ENCODE measurements around the gene PRR3. TPM values are rescaled to one million over a fixed set of nuclear protein-coding genes. Genes with fewer than 3 reads are reported as not detected.
A peak's percentile ranks its signal among the peaks of the same experiment; 100 is the strongest.

Gene PRR3
- total RNA-seq, 2 donors from 2014 or later = 4.2 to 4.7 TPM

- ATAC-seq (peak; percentile 3), DNase-seq (no peak)
- intact Hi-C loops (cut with DNase I, micrococcal nuclease) = loop anchor here in 1 of 2 donors (10.0 kb wide), 1 partner anchor 125 kb away; no protein-coding TSS in a partner anchor
These were observed 42.7 kb downstream of the PRR3 start for GRCh38 chr6:30599625-30600324.

GRCh38 chr6:30600451-30600961 is 43.4 kb downstream of the PRR3 start:
- DNase-seq = peak in 1 of 2 donors; percentile 20
- intact Hi-C loops (cut with DNase I, micrococcal nuclease) = no loop called here
- ATAC-seq = peak; percentile 7

- intact Hi-C loops (cut with DNase I, micrococcal nuclease) = no loop called here
- DNase-seq (no peak), ATAC-seq (no peak)
These were observed 44.3 kb downstream of the PRR3 start for GRCh38 chr6:30601436-30601814.

GRCh38 chr6:30601815-30602641 is 44.9 kb downstream of the PRR3 start:
- ATAC-seq = no peak
- intact Hi-C loops (cut with DNase I, micrococcal nuclease) = no loop called here
- no peak for DNase-seq

- DNase-seq (no peak), ATAC-seq (no peak)
- intact Hi-C loops (cut with DNase I, micrococcal nuclease) = no loop called here
These were observed 46.9 kb downstream of the PRR3 start for GRCh38 chr6:30603961-30604360.

- intact Hi-C loops (cut with DNase I, micrococcal nuclease) = no loop called here
- DNase-seq = no peak
- ATAC-seq = no peak
These were observed 53.0 kb downstream of the PRR3 start for GRCh38 chr6:30610065-30610464.

- ATAC-seq = no peak
- DNase-seq = no peak
- intact Hi-C loops (cut with DNase I, micrococcal nuclease) = no loop called here
These were observed 54.2 kb downstream of the PRR3 start for GRCh38 chr6:30611150-30611855.

GRCh38 chr6:30611856-30612194 is 54.7 kb downstream of the PRR3 start:
- ATAC-seq (no peak), DNase-seq (no peak)
- intact Hi-C loops (cut with DNase I, micrococcal nuclease) = no loop called here

- DNase-seq (no peak), ATAC-seq (no peak)
- intact Hi-C loops (cut with DNase I, micrococcal nuclease) = no loop called here
These were observed 55.1 kb downstream of the PRR3 start for GRCh38 chr6:30612213-30612612.

GRCh38 chr6:30612687-30613248 is 55.7 kb downstream of the PRR3 start:
- no peak for ATAC-seq
- intact Hi-C loops (cut with DNase I, micrococcal nuclease) = no loop called here
- no peak for DNase-seq

Small RNA genes lying within 50 kb of the gene (microRNA-seq; reads per million reads assigned to microRNA genes)
- 42.1 to 128 reads per million in 2 donors for gene MIR877

Other genes starting within 250 kb of the PRR3 start
- gene TRIM39, start 230.4 kb upstream of the PRR3 start, total RNA-seq = 1 to 10 TPM; 7.8 to 9.2 TPM
- gene RPP21, start 212.1 kb upstream of the PRR3 start, total RNA-seq = 10 to 100 TPM; 40.1 to 44.7 TPM
- 100 to 1,000 TPM; 332 to 370 TPM for gene HLA-E, start 67.8 kb upstream of the PRR3 start, total RNA-seq
- 10 to 100 TPM; 42.6 to 43.8 TPM for gene GNL1, start 806 bp upstream of the PRR3 start, total RNA-seq
- gene ABCF1, start 14.1 kb downstream of the PRR3 start, total RNA-seq = 10 to 100 TPM; 41.7 to 52.0 TPM
- 10 to 100 TPM; 73.6 to 74.8 TPM for gene PPP1R10, start 59.9 kb downstream of the PRR3 start, total RNA-seq
- gene MRPS18B, start 60.5 kb downstream of the PRR3 start, total RNA-seq = 10 to 100 TPM; 55.7 to 60.6 TPM
- 10 to 100 TPM; 11.3 to 13.1 TPM for gene ATAT1, start 69.6 kb downstream of the PRR3 start, total RNA-seq
- gene C6orf136, start 89.8 kb downstream of the PRR3 start, total RNA-seq = 100 to 1,000 TPM in 1 of 2 donors, 10 to 100 TPM in 1; 78.9 to 101 TPM
- gene DHX16, start 115.7 kb downstream of the PRR3 start, total RNA-seq = 10 to 100 TPM; 27.8 to 34.8 TPM
- 10 to 100 TPM in 1 of 2 donors, 1 to 10 TPM in 1; 6.3 to 16.7 TPM for gene PPP1R18, start 129.3 kb downstream of the PRR3 start, total RNA-seq
- 1 to 10 TPM; 4.6 to 5.4 TPM for gene NRM, start 133.7 kb downstream of the PRR3 start, total RNA-seq
- 10 to 100 TPM; 11.1 to 16.3 TPM for gene MDC1, start 160.0 kb downstream of the PRR3 start, total RNA-seq
- gene TUBB, start 163.1 kb downstream of the PRR3 start, total RNA-seq = 100 to 1,000 TPM; 149 to 195 TPM
- gene FLOT1, start 185.4 kb downstream of the PRR3 start, total RNA-seq = 100 to 1,000 TPM; 130 to 137 TPM
- gene IER3, start 187.3 kb downstream of the PRR3 start, total RNA-seq = 100 to 1,000 TPM in 1 of 2 donors, 10 to 100 TPM in 1; 70.9 to 169 TPM

Data from left colon (tissue), 2 donors.